ENCODE data around the gene TSPAN5.
"Not testable (repeated sequence)": the region's sequence is repeated elsewhere in the genome, so short reads cannot be mapped to it uniquely, and the experiment has no call there.

DNA sequence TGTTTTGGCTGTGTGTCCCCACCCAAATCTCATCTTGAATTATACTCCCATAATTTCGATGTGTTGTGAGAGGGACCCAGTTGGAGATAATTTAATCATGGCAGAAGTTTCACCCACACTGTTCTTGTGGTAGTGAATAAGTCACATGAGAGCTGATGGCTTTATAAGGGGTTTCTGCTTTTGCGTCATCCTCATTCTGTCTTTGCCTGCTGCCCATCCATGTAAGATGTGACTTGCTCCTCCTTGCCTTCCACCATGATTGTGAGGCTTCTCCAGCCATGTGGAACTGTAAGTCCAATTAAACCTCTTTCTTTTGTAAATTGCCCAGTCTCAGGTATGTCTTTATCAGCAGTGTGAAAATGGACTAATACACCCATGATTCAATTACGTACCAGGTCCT, 47.2 kb upstream of the TSPAN5 start:
- not testable (repeated sequence) for TF ChIP-seq CTCF (IDR thresholded peaks at IDR 0.05; ENCODE audit: insufficient read depth, low read length, poor library complexity, severe bottlenecking); EZH2phosphoT487 (conservative IDR thresholded peaks at IDR 0.05; ENCODE audit: low read length)

Measured in SU-DHL-6 (cell line).